ENCODE results near the gene ALPI. TPM values are rescaled to one million over a fixed set of nuclear protein-coding genes. Genes with fewer than 3 reads are reported as not detected.
"Not testable (repeated sequence)": the region's sequence is repeated elsewhere in the genome, so short reads cannot be mapped to it uniquely, and the experiment has no call there.

The ALPI gene
- total RNA-seq, 2 donors from 2014 or later = not detected

GRCh38 chr2:232433622-232434021, 22.3 kb upstream of the ALPI start:
- not testable (repeated sequence) for H3K9me3 ChIP-seq (ENCODE audit: control insufficient read depth, low read length, poor library complexity, severe bottlenecking); H3K27me3 Mint-ChIP-seq; H3K27ac Mint-ChIP-seq; ATAC-seq; DNase-seq; H3K36me3 Mint-ChIP-seq (ENCODE audit: low read depth); H3K4me3 Mint-ChIP-seq; H3K4me1 Mint-ChIP-seq

DNA sequence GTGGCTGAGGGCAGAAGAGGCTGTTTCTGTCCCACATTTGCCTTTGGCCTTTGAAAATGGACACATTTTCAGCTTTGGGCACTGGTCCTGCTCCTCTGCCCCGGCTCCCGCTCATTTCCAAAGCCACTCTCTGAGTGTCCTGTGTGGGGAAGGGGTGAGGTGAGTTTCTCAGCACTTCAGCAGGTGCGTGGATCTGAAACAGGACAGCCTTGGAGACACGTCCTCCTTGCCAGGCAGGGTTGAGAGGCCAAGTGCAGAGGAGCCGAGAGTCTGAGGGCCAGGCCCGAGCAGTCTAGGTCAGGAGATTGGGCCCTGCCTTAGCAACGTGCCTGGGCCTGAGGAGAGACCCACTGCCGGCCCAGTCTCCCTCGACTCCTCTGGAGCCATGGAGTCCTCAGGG, 21.9 kb upstream of the ALPI start:
- no peak for ATAC-seq
- peaks cover 2% of the 10 kb centered on the region for H3K4me1 Mint-ChIP-seq

GRCh38 chr2:232434563-232435374, 21.2 kb upstream of the ALPI start:
- Mint-ChIP-seq H3K27ac (no peak overlapping the region), H3K36me3 (ENCODE audit: low read depth) (no peaks in the 10 kb centered on the region), H3K27me3 (peaks cover 6% of the 10 kb centered on the region), H3K4me3 (no peak overlapping the region), H3K4me1 (peaks cover 2% of the 10 kb centered on the region)
- ATAC-seq (no peak), DNase-seq (no peak)
- no peaks in the 10 kb centered on the region for H3K9me3 ChIP-seq (ENCODE audit: control insufficient read depth, low read length, poor library complexity, severe bottlenecking)

More for the DNA sequence above, 21.9 kb upstream of the ALPI start:
- H3K27ac Mint-ChIP-seq = no peak overlapping the region
- no peak overlapping the region for H3K4me3 Mint-ChIP-seq
- H3K27me3 Mint-ChIP-seq = peaks cover 6% of the 10 kb centered on the region
- DNase-seq = no peak
- no peaks in the 10 kb centered on the region for H3K36me3 Mint-ChIP-seq (ENCODE audit: low read depth)
- no peaks in the 10 kb centered on the region for H3K9me3 ChIP-seq (ENCODE audit: control insufficient read depth, low read length, poor library complexity, severe bottlenecking)

- Mint-ChIP-seq H3K36me3 (ENCODE audit: low read depth) (no peaks in the 10 kb centered on the region), H3K27ac (no peak overlapping the region), H3K4me3 (no peak overlapping the region), H3K27me3 (peaks cover 12% of the 10 kb centered on the region), H3K4me1 (peaks cover 6% of the 10 kb centered on the region)
- H3K9me3 ChIP-seq (ENCODE audit: control insufficient read depth, low read length, poor library complexity, severe bottlenecking) = no peaks in the 10 kb centered on the region
- DNase-seq = no peak
- no peak for ATAC-seq
These were observed 20.6 kb upstream of the ALPI start for GRCh38 chr2:232435375-232435648.

- H3K4me1 Mint-ChIP-seq = peaks cover 8% of the 10 kb centered on the region
These were observed 20.1 kb upstream of the ALPI start for GRCh38 chr2:232435805-232436204.

DNA sequence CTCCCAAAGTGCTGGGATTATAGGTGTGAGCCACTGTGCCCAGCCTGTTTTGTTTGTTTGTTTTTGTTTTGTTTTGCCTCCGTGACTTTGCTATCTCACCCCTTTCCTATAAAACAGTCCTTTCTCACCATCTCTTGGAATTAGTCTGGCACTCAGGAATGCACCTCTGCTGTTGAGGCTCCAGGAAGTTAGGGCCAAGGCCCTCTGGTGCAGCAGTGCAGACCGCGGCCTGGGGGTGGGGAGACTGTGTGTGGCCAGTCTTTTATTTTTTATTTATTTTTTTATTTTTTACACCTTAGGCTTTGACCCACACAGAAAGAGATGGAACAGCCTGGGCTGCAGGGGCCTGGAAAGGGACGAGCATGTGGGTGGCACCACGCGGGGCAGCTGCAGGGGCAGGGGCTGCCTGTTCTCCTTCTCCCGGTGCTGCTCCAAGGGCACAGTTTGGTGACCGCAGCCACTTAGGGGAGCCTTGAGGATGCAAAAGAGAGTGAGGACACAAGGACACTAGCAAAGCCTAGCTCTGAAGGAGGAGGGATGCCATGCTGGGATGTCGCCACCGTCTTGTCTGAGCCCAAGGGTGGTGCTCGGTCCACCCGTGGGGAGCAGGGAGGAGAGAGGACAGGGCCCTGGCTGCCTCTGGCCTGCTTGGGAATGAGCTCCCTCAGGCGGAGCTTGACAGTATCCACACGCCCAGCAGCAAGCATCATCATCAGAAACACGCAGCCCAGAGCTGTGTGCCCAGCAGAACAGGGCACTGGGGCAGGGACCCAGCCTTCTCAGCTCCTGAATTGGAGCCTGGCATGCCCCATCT, 19.4 kb upstream of the ALPI start:
- Mint-ChIP-seq H3K27ac (no peak overlapping the region), H3K36me3 (ENCODE audit: low read depth) (no peaks in the 10 kb centered on the region), H3K27me3 (peaks cover 17% of the 10 kb centered on the region), H3K4me1 (peaks cover 8% of the 10 kb centered on the region), H3K4me3 (no peak overlapping the region)
- ATAC-seq = no peak
- DNase-seq = no peak
- no peaks in the 10 kb centered on the region for H3K9me3 ChIP-seq (ENCODE audit: control insufficient read depth, low read length, poor library complexity, severe bottlenecking)

More at GRCh38 chr2:232435805-232436204, 20.1 kb upstream of the ALPI start:
- no peak overlapping the region for H3K27ac Mint-ChIP-seq
- no peaks in the 10 kb centered on the region for H3K9me3 ChIP-seq (ENCODE audit: control insufficient read depth, low read length, poor library complexity, severe bottlenecking)
- DNase-seq = no peak
- ATAC-seq = no peak
- H3K4me3 Mint-ChIP-seq = no peak overlapping the region
- H3K36me3 Mint-ChIP-seq (ENCODE audit: low read depth) = no peaks in the 10 kb centered on the region
- H3K27me3 Mint-ChIP-seq = peaks cover 16% of the 10 kb centered on the region

DNA sequence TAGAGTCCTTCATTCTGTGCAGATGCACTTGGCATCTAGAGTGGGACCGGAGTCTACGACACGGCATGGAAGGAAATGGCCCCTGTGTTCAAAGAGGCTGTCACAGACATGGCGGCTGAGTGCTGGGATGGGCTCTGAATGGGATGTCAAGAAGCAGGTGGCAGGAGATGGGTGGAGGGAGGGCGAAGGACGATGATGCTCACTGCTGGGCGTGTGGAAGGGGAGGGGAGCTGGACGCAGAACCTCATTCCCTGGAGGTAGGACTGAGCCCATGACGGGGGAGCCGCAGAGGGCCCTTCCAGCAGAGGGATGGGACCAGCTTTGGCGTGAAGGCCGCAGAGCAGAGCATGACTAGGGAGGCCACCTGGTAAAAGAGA, 18.8 kb upstream of the ALPI start:
- ATAC-seq (no peak), DNase-seq (no peak)
- H3K27ac Mint-ChIP-seq = no peak overlapping the region
- H3K9me3 ChIP-seq (ENCODE audit: control insufficient read depth, low read length, poor library complexity, severe bottlenecking) = no peaks in the 10 kb centered on the region
- H3K27me3 Mint-ChIP-seq = peaks cover 17% of the 10 kb centered on the region
- no peak overlapping the region for H3K4me3 Mint-ChIP-seq
- peaks cover 8% of the 10 kb centered on the region for H3K4me1 Mint-ChIP-seq
- H3K36me3 Mint-ChIP-seq (ENCODE audit: low read depth) = no peaks in the 10 kb centered on the region

DNA sequence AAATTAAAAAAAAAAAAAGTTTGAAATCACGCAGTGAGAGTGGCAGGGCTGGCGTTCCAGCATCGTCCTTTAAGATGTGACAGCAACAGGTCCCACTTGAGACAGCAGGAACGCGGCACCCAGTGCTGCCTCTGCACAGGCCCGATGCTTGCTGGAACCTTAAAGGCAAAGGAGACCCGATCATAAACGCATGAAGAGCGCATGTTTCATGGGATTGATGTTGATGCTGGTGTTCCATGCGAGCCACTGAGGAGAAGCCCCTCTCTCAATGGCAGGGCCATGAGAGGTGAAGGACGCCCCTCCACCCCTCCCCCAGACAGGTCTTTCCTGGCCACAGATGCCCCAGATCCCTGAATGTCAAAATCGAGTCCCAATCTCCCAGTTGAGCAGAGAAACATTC, 17.9 kb upstream of the ALPI start:
- ATAC-seq (no peak), DNase-seq (no peak)
- H3K9me3 ChIP-seq (ENCODE audit: control insufficient read depth, low read length, poor library complexity, severe bottlenecking) = no peaks in the 10 kb centered on the region
- Mint-ChIP-seq H3K27ac (no peak overlapping the region), H3K27me3 (peaks cover 17% of the 10 kb centered on the region), H3K36me3 (ENCODE audit: low read depth) (no peaks in the 10 kb centered on the region), H3K4me1 (peaks cover 8% of the 10 kb centered on the region), H3K4me3 (no peak overlapping the region)

GRCh38 chr2:232438951-232439757, 16.8 kb upstream of the ALPI start:
- no peaks in the 10 kb centered on the region for H3K36me3 Mint-ChIP-seq (ENCODE audit: low read depth)
- H3K27ac Mint-ChIP-seq = no peak overlapping the region

DNA sequence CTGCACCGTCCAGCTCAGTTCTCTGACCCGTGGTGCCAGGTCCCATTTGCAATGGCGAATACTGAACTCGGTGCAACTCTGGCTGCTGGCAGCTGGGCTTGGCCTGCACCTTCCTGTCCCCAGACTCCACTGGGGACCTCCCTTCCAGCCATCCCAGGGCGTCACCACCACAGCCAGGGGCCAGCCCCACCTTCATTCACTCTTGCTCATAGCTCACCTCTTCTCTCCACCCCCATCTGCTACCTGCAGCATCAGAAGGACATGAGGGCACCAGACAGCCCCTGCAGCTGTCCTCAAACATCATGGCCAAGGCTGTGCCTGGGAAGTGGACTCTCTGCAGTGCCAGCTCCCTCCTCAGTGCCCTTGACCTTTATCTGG, 16.2 kb upstream of the ALPI start:
- Mint-ChIP-seq H3K4me3 (no peak overlapping the region), H3K36me3 (ENCODE audit: low read depth) (no peaks in the 10 kb centered on the region), H3K27me3 (peaks cover 17% of the 10 kb centered on the region), H3K4me1 (peaks cover 8% of the 10 kb centered on the region), H3K27ac (no peak overlapping the region)
- ATAC-seq = no peak
- DNase-seq = no peak
- H3K9me3 ChIP-seq (ENCODE audit: control insufficient read depth, low read length, poor library complexity, severe bottlenecking) = no peaks in the 10 kb centered on the region

More at GRCh38 chr2:232438951-232439757, 16.8 kb upstream of the ALPI start:
- no peak overlapping the region for H3K4me3 Mint-ChIP-seq
- peaks cover 8% of the 10 kb centered on the region for H3K4me1 Mint-ChIP-seq
- DNase-seq (peak in 2 of 3 donors; percentile 23 to 27), ATAC-seq (peak; percentile 50)
- no peaks in the 10 kb centered on the region for H3K9me3 ChIP-seq (ENCODE audit: control insufficient read depth, low read length, poor library complexity, severe bottlenecking)
- peaks cover 17% of the 10 kb centered on the region for H3K27me3 Mint-ChIP-seq

DNA sequence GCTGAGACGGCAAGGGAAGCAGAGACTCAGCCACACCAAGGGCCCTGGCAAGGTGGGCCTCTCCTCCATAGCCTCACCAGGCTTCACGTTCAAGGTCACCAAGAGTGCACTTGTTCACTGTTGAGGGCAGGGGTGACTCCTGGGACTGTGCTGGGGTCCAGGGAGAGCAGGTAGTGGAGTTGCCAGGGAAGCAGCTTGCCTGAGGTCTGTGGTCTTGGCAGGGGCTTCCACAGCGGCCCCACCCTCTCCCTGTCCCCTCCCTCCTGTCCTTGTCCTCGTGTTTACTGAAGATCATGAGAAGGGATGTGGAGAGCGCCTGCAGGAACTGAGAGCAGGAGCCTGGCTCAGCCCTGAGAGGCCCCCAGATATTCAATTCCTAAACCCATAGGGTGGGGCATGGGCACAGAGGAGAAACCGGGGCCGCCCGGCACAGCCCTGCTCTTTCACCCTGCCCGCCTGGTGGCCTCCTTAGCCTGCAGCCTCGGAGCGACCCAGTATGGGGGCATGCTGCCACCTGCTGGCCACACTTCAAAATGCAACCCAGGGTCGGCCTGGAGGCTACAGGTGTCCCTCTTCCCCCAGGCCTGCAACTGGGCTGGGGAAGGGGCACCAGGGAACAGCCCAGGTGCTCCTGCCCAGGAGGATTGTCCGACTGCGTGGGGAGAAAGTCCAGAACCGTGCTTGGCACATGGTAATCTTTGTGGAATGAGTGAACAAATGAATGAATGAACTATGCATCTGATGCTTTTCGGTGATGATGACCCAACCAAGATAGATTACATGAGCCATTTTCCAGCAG, 15.5 kb upstream of the ALPI start:
- not testable (repeated sequence) for H3K4me1 Mint-ChIP-seq; H3K4me3 Mint-ChIP-seq; H3K36me3 Mint-ChIP-seq (ENCODE audit: low read depth); H3K9me3 ChIP-seq (ENCODE audit: control insufficient read depth, low read length, poor library complexity, severe bottlenecking); H3K27ac Mint-ChIP-seq
- ATAC-seq (peak; percentile 89), DNase-seq (peak; percentile 68 to 90 (median 71))
- H3K27me3 Mint-ChIP-seq = peaks cover 14% of the 10 kb centered on the region

- Mint-ChIP-seq H3K27me3 (peaks cover 11% of the 10 kb centered on the region), H3K27ac (no peak overlapping the region), H3K36me3 (ENCODE audit: low read depth) (no peaks in the 10 kb centered on the region), H3K4me3 (no peak overlapping the region), H3K4me1 (peaks cover 8% of the 10 kb centered on the region)
- H3K9me3 ChIP-seq (ENCODE audit: control insufficient read depth, low read length, poor library complexity, severe bottlenecking) = no peaks in the 10 kb centered on the region
- ATAC-seq (no peak), DNase-seq (no peak)
These were observed 14.8 kb upstream of the ALPI start for GRCh38 chr2:232441147-232441651.
